SH-SY5Y (cell line): ENCODE data around the gene MSX1.

Source experiments
- GATA2 ChIP-seq: IDR thresholded peaks from 2 replicates; pipeline ENCODE4 v1.6.1; 2011; ENCODE audit warnings: mild to moderate bottlenecking, low read depth, low read length
- GATA3 ChIP-seq: IDR thresholded peaks from 2 replicates; pipeline ENCODE4 v1.6.1; 2011; ENCODE audit warnings: low read depth, mild to moderate bottlenecking, low read length, moderate library complexity

The MSX1 gene

DNA sequence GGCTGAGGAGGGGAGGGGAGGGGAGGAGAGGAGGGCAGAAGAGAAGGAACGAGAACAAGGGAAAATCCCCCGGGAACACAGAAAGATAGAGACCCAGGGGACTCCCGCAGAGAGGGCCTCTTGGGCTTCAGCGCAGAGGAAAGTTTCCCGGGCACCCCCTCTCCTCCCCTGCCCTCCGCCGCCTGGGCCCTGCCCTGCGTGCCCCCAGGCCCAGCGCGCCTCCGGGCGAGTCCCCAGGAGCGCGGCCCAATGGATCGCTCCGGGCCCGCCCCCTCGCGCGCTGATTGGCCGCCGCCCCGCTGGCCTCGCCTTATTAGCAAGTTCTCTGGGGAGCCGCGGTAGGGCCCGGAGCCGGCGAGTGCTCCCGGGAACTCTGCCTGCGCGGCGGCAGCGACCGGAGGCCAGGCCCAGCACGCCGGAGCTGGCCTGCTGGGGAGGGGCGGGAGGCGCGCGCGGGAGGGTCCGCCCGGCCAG, at the start of gene MSX1:
Gene MSX1 (plus strand): TSS at position 341 of the 474 bp plus-strand sequence. CDS start 235 bp downstream, outside the sequence.
- no peak for TF ChIP-seq GATA2
- no peak for TF ChIP-seq GATA3

GRCh38 chr4:4810092-4810774, 49.2 kb upstream of the MSX1 start:
- TF ChIP-seq GATA2 (no peak), GATA3 (no peak)

DNA sequence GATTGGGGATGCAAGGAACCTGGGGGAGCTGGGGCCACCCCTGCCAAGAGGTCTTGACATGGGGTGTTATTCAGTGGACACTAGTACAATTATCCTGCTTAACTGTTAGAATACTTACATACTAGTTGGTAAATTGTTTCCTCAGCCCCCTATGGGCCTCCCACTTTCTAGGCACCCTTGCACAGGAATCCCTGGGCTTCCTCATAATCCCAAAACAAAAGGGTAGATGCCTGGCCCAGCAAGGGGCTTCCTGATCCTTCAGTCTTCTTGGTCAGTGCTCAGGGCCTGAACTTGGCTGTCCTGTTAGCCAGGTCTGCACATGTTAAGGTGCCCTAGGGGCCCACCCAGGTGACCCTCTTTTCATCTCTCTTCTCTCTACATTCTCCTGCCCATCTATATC, 48.7 kb upstream of the MSX1 start:
- TF ChIP-seq GATA3 (no peak), GATA2 (no peak)

GRCh38 chr4:4812145-4812794, 47.2 kb upstream of the MSX1 start:
- no peak for TF ChIP-seq GATA2
- TF ChIP-seq GATA3 = no peak

DNA sequence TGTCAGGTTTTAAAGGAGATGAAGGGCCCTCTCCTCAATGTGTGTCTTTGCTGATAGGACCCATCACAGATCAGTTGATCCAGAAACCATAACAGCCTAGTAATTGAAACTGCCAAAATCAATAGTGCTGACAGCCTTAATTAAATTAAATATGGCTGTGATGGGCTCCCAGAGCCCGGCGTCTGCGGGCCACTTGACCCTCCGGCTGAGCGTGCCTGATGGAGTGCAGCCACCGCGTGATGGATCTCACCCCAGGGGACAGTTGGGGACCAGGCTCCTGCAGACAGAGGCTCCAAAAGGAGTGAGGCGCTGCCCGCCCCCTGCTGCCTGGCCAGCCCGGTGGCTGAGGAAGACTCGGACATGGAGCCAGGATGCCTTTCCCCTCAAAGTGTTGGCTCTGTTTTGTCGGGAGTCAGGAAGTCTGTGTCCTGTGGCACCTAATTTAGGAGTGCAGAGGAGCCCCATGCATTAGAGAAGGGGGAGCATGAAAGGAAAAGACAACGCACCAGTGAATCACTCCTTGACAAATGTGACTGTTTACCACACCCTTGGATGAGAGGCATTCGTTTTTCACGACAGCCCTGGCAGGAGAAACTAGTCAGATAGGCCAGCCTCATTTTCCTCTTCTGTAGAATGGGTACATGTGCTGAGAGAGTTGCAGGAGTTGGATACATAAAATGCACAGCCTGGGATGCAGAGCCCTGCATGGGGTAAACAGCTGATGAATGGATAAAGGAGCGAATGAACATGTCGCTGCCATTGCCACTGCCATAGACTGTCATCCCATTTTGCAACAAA, 40.9 kb upstream of the MSX1 start:
- no peak for TF ChIP-seq GATA3
- TF ChIP-seq GATA2 = no peak; the same call in 1 of the 2 replicates

GRCh38 chr4:4819213-4819606, 40.3 kb upstream of the MSX1 start:
- TF ChIP-seq GATA3 = no peak
- no peak for TF ChIP-seq GATA2

- TF ChIP-seq GATA3 (peak; percentile 63), GATA2 (peak; percentile 97)
These were observed 39.2 kb upstream of the MSX1 start for GRCh38 chr4:4820261-4820660.

DNA sequence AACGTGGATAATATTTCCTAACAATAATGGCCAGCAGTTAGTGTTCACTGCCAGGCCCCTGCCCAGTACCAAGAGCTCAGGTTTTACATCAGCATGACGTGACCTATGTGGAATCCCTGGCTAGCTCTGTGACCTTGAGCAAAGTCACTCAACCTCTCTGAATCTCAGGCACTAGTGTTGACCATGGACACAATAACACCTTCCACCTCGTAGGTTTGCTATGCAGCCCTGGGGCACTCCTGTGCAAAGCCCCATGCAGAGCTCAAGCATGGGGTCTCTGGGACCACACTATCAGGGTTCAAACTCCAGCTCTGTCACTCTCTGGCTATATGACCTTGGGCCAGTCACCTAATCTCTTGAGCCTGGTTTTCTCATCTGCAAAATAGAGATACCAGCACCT, 38.7 kb upstream of the MSX1 start:
- TF ChIP-seq GATA3 = no peak
- TF ChIP-seq GATA2 = no peak

GRCh38 chr4:4821577-4821976, 37.9 kb upstream of the MSX1 start:
- TF ChIP-seq GATA2 (no peak), GATA3 (no peak)

DNA sequence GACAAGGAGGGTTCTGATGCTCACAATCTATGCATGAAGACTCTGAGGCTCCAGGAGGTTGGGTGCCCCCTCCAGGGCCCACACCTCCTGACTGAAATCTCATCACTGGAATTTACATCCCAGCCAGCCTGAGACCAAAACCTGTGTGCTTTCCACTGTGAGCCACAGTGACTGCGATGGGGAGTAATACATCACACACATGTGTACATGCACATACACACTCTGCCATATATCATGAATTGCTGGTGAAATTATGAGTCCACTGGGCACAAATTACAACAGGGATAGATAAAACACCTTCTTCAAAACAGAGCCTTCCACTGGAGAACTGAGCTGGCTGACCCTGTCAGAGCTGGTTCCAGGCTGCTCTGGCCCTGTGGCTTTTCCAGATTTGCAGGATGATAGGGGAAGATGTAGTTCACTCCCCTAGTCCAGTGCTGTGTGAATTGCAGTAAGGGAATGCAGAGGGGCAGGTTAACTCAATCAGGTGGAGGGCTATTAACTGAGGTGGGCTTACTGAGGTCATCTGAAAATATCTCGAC, 35.8 kb upstream of the MSX1 start:
- TF ChIP-seq GATA3 (no peak), GATA2 (peak; percentile 86)

GRCh38 chr4:4824232-4824631, 35.2 kb upstream of the MSX1 start:
- TF ChIP-seq GATA2 (no peak), GATA3 (no peak)

- TF ChIP-seq GATA3 = no peak
- TF ChIP-seq GATA2 = no peak
These were observed 34.0 kb upstream of the MSX1 start for GRCh38 chr4:4825431-4825830.

DNA sequence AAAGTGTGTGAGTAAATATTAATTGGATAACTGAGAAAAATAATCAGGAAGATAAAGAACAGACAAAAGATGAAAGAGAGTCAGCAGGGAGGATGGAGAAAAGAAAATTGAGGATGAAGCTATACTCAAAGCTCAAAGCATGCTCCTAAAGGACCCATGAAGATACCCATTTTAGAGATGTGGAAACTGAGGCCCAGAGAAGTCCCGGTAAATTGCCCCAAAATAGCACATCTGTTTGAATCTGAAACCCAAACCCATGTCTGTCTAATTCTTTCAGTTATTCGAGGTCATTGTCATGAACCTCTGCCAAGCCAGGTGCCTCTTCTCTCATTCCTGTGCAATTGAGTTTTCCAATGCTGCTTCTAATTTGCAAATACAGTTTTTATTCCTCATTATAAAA, 29.6 kb upstream of the MSX1 start:
- no peak for TF ChIP-seq GATA2
- TF ChIP-seq GATA3 = no peak

DNA sequence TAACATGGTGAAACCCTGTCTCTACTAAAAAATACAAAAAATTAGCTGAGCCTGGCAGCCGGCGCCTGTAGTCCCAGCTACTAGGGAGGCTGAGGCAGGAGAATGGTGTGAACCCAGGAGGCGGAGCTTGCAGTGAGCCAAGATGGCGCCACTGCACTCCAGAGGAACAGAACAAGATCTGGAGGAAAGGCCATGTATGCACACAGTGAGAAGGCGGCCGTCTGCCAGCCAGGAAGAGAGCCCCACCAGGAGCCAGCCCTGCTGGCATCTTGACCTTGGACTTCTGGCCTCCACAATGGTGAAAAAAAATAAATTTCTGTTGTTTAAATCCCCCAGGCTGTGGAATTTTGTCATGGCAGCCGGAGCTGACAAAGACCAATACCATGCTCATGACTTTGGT, 28.2 kb upstream of the MSX1 start:
- TF ChIP-seq GATA3 (no peak), GATA2 (no peak)

GRCh38 chr4:4831825-4832224, 27.6 kb upstream of the MSX1 start:
- no peak for TF ChIP-seq GATA3
- no peak for TF ChIP-seq GATA2

DNA sequence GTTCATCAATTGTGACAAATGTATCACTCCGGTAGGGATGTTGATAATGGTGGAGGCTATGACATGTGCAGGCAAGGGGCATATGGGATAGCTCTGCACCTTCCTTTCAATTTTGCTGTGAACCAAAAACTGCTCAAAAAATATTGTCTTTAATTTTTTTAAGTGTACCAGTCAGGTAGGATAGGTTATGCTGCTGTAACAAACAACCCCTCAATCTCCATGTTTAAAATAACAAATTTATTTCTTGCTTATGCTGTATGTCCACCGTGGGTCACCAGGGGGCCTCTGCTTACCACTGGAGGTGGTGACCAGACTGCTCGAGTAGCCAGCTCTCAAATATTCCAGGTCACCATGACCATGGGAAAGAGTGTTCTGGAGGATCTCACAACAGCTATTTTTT, 23.4 kb upstream of the MSX1 start:
- no peak for TF ChIP-seq GATA2

- TF ChIP-seq GATA3 = no peak
- no peak for TF ChIP-seq GATA2
These were observed 22.1 kb upstream of the MSX1 start for GRCh38 chr4:4837316-4837715.
